Motor neuron (in vitro differentiated cells): ENCODE measurements around the gene ANKRD65. TPM values are rescaled to one million over a fixed set of nuclear protein-coding genes. Genes with fewer than 3 reads are reported as not detected.
"Not testable (repeated sequence)": the region's sequence is repeated elsewhere in the genome, so short reads cannot be mapped to it uniquely, and the experiment has no call there.

Experiments
- ATAC-seq, 8 experiments: fragments of 200-7000 bp; cut with Tn5 transposase; replicated peaks in 6 of 8; 2 replicates each; pipeline ENCODE4 v1.8.0; 2021; ENCODE audit warnings: mild to moderate bottlenecking in 8 of 8, moderate library complexity in 8 of 8
- H3K27ac ChIP-seq, 2 donors: fragments of 250-450 bp; sonication (Bioruptor Pico); 2 replicates each; pipeline ENCODE4 v1.9.0; 2021; ENCODE audit warnings: antibody characterized with exemption in 2 of 2, mild to moderate bottlenecking in 2 of 2, moderate library complexity in 1 of 2
- H3K4me1 ChIP-seq, 2 donors: fragments of 250-450 bp; sonication (Bioruptor Pico); replicated peaks in 1 of 2; 2 replicates each; pipeline ENCODE4 v1.6.1; 2021; ENCODE audit warnings: antibody characterized with exemption in 2 of 2, mild to moderate bottlenecking in 2 of 2, moderate library complexity in 1 of 2
- H3K4me3 ChIP-seq, 5 donors: fragments of 250-450 bp; sonication (Bioruptor Pico); 2 replicates each; pipeline ENCODE4 v1.9.0; 2021; ENCODE audit warnings: antibody characterized with exemption in 5 of 5, mild to moderate bottlenecking in 5 of 5, moderate library complexity in 4 of 5
- WGBS, 10 experiments: fragments of 450-650 bp; shearing (Covaris generic); methylation state at CpG; one replicate each; pipeline ENCODE4 v1.0.0; 2022; 5-methylcytosine and 5-hydroxymethylcytosine counted together
- in situ Hi-C, 9 experiments: fragments of 400-800 bp; cut with MboI; loops; one replicate each; pipeline ENCODE4 v1.15.0; 2021; ENCODE audit warnings: low sequenced_read_pairs in 9 of 9, low pct_unique_long_range_greater_than_20kb in 2 of 9; ENCODE audit not compliant: unreplicated experiment in 9 of 9
- total RNA-seq, 8 experiments: library from RNA; unstranded; fragments of 300-600 nt; gene quantifications; 2 replicates each; pipeline versions ENCODE4 v1.2.3 to v1.2.4, GENCODE V29; 2022

ANKRD65 gene
- total RNA-seq, 8 experiments from 2014 or later: 0.21 to 1.9 (median 0.61) TPM

DNA sequence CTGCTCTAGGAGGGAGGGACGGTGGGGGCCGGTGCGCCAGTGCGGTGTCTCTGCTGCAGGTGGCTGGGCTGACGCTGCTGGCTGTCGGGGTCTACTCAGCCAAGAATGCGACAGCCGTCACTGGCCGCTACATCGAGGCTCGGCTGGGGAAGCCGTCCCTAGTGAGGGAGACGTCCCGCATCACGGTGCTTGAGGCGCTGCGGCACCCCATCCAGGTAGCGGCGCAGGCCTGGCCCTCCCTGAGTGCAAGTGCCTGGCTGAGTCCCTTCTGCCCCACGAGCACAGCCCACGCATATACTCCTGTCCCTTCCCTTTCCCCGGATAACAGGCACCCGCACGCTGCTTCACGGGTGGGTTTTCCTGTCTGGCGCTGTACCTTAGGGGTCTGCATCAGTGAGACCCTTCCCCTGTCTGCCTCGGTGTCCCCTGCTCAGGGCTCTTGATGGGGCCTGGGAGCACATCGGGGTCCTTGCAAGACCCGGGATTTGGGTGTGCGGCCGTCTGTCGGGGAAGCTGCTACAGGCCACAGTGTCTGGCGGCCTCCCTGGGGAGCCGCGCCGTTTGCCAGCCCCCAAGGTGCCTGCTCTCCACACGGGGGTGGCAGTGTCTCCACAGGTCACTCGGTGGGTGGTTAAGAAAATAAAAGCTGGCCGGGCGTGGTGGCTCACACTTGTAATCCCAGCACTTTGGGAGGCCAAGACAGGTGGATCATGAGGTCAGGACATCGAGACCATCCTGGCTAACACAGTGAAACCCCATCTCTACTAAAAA is 33.4 kb upstream of the ANKRD65 start:
- WGBS, 10 experiments: 77 to 100% (median 100%) methylated on average over 1 to 4 of the region's 41 CpGs; no CpG with 5 or more reads in 6 of the 10 experiments
- in situ Hi-C loops, H3K4me1 ChIP-seq, ATAC-seq, H3K27ac ChIP-seq, H3K4me3 ChIP-seq: not testable (repeated sequence)

DNA sequence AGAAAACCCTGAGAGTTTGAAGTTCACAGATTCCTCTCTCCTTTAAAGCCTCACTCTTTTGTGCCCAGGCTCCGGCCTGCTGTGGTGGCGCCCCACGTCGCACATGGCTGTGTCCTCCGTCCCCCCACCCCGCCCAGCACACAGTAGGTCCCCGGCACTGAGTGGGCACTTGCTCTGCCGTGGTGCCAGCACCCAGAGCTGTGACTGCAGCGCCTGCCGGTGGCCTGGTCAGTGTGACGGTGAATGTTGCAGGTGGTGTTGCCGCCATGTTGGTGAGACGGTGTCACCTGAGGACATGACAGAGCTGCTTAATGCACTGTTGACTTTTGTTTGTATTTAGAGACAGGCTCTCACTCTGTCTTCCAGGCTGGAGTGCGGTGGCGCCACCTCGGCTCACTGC is 31.8 kb upstream of the ANKRD65 start:
- H3K27ac ChIP-seq: no peak overlapping the region
- in situ Hi-C loops: no loop called here
- H3K4me3 ChIP-seq: no peak overlapping the region
- no peaks in the 10 kb centered on the region for H3K4me1 ChIP-seq
- no peak for ATAC-seq
- WGBS, 10 experiments: 68 to 100% (median 95%) methylated on average over 1 to 7 of the region's 16 CpGs; no CpG with 5 or more reads in 4 of the 10 experiments

DNA sequence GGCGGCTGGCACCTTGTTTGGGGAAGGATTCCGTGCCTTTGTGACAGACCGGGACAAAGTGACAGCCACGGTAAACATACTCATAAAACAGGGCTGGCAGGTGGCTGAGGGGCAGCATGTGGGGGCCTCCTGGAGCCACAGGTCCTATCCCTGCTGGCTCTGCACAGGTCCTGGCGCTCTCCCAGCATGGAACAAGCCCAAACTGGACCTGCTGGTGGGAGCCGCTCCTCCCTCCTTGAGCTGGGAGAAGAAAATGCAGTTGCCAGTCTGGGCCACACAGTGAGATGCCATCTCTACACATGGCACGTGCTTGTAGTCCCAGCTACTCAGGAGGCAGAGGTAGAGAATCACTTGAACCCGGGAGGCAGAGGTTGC is 31.3 kb upstream of the ANKRD65 start:
- H3K4me3 ChIP-seq, H3K27ac ChIP-seq, ATAC-seq, in situ Hi-C loops, H3K4me1 ChIP-seq: not testable (repeated sequence)
- WGBS, 10 experiments: 40 to 100% (median 63%) methylated on average over 1 to 5 of the region's 8 CpGs; no CpG with 5 or more reads in 4 of the 10 experiments

DNA sequence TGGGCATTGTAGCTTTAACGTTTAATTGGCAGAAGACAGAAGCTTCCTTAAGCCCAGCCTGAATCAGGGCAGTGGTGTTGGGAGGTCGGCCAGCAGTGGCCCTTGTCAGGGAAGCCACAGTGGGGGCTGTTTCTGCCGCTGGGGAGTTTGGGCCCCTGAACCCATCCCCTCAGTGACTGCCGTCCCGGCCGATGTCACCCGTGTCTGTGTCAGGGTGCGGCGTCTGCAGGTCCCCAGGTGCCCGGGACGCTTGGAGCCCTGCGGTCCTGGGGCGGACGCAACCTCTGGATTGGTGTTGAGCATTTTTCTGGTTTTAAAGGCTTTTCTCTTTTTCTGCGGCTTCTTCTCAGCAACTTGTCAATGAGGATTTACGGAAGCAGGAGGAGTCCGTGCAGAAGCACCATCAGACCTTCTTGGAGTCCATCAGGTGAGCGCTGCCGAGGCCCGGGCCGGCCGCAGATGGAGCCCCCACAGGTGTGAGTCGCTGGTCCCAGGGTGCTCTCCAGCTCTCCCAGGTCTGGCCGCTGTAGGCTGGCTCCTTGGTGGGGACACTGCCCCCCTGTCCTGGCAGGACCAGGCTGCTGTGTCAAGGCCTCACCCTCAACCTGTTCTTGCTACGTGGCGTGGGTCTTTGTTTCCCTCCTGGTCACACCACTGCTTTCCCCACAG is 30.8 kb upstream of the ANKRD65 start:
- WGBS, 10 experiments: 40 to 96% (median 91%) methylated on average over 2 to 12 of the region's 26 CpGs; no CpG with 5 or more reads in 4 of the 10 experiments
- Histone ChIP-seq H3K4me3 (no peak overlapping the region), H3K27ac (no peak overlapping the region), H3K4me1 (no peaks in the 10 kb centered on the region)
- ATAC-seq: no peak
- in situ Hi-C loops: no loop called here

DNA sequence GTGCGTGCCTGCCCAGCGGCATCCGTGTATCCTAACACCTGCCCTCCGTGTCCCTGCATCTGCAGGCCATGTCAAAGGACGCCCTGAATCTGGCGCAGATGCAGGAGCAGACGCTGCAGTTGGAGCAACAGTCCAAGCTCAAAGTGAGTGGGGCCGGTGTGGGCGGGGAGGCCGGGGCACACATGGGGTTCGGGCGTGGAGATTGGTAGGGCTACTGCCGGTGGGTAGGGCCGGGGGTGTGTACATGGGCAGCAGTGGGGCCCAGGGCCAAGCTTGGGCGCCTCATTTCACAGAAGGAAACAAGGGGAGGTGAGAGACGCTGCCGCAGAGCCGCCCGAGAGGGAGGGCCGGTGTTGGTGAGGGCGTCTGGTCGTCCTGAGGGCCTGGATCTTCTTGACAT is 29.5 kb upstream of the ANKRD65 start:
- ATAC-seq, in situ Hi-C loops: not testable (repeated sequence)

DNA sequence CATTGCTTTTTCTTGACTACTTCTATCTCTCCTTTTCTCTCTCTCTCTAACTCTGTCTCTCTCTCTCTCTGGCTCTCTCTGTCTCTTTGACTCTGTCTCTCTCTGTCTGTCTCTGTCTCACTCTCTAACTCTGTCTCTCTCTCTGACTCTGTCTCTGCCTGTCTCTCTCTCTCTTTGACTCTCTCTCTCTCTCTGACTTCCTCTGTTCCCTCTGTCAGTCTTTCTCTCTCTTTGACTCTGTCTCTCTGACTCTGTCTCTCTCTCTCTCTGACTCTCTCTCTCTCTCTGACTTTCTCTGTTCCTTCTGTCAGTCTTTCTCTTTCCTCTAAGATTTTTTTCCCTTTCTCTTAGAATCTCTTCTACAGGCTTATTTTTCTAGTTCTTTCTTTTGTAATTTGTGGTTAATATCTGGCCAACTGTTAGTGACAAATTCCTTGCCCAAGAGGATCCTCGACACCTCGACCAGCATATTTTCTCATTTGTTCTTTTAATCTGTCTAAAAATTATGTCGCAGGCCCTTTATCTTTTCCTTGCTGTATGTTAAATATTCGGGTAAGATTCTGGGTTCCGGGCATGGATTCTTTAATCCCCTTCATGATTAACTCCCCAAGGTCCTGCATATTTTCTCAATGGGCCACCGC is 28.1 kb upstream of the ANKRD65 start, which contains the start of gene ATAD3C:
ATAD3C (plus strand) TSS at position 591 of the 641 bp plus-strand sequence. CDS start 995 bp downstream, outside the sequence.
- 36 to 85% (median 77%) methylated on average over 5 to 6 of the region's 6 CpGs; no CpG with 5 or more reads in 1 of the 10 experiments for WGBS, 10 experiments
- no peaks in the 10 kb centered on the region for H3K4me1 ChIP-seq
- H3K27ac ChIP-seq: no peak within 1 kb of the TSS
- no peak within 1 kb of the TSS for H3K4me3 ChIP-seq
- in situ Hi-C loops: no loop called here
- ATAC-seq: no peak

More for the DNA sequence above, 29.5 kb upstream of the ANKRD65 start:
- no CpG with 5 or more reads among the region's 22 CpGs for WGBS, 10 experiments
- not testable (repeated sequence) for H3K4me1 ChIP-seq, H3K27ac ChIP-seq, H3K4me3 ChIP-seq

DNA sequence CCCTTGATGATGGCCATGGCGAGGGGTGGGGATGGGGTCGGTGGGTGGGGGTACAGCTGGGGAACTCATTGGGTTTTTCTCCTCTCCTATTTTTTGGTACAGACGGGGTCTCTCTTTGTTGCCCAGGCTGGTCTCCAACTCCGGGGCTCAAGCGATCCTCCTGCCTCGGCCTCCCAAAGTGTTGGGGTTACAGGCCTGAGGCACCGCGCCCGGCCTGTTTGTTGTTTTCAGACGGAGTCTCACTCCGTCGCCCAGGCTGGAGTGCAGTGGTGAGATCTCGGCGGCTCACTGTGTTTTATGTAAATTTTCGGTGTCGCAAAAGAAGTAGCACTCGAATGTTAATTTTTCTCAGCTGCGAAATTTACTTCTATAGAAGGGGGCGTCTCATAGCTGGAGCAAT is 25.6 kb upstream of the ANKRD65 start:
- 80 to 87% (median 87%) methylated on average over 3 to 8 of the region's 19 CpGs; no CpG with 5 or more reads in 7 of the 10 experiments for WGBS, 10 experiments
- in situ Hi-C loops: not testable (repeated sequence)

DNA sequence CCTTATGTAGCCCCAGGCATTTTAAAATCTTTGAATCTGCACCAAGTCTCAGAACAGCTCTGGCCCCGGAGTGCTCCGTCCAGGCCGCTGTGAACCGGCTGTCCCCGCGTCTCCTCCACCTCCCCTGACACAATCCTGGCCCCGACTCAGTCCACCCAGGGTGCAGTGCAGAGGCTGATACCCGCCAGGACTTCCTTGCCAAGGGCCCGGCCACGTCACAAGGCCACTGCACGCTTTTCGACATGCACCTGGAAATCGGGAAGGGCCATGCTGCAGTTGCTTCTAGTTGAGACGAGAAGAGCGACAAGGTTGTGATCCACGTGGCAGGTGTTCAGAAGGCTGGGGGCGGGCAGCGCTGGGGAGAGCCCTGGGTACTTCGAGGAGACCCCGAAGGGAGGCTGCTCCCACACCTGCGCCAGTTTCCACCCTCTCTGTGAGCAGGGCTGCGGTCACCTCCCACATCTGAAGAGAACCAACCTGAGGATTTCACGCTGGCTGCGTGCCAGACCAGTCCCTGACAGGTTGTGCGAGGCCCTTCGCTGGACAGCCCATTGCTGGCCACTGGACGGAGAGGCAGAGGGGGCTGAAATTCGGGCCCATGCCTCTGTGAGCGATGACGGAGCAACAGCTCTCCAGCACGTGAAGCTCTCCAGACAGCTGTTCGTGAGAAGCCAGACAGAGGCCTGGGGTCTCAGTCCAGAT is 21.1 kb upstream of the ANKRD65 start:
- Histone ChIP-seq H3K4me3 (no peak overlapping the region), H3K27ac (no peak overlapping the region), H3K4me1 (peaks cover 20 to 23% of the 10 kb centered on the region in 2 donors)
- no peak for ATAC-seq
- in situ Hi-C loops: no loop called here
- WGBS, 10 experiments: 20 to 100% (median 94%) methylated on average over 1 to 23 of the region's 32 CpGs; no CpG with 5 or more reads in 4 of the 10 experiments

More for the DNA sequence above, 25.6 kb upstream of the ANKRD65 start:
- H3K4me3 ChIP-seq, H3K27ac ChIP-seq, ATAC-seq, H3K4me1 ChIP-seq: not testable (repeated sequence)

DNA sequence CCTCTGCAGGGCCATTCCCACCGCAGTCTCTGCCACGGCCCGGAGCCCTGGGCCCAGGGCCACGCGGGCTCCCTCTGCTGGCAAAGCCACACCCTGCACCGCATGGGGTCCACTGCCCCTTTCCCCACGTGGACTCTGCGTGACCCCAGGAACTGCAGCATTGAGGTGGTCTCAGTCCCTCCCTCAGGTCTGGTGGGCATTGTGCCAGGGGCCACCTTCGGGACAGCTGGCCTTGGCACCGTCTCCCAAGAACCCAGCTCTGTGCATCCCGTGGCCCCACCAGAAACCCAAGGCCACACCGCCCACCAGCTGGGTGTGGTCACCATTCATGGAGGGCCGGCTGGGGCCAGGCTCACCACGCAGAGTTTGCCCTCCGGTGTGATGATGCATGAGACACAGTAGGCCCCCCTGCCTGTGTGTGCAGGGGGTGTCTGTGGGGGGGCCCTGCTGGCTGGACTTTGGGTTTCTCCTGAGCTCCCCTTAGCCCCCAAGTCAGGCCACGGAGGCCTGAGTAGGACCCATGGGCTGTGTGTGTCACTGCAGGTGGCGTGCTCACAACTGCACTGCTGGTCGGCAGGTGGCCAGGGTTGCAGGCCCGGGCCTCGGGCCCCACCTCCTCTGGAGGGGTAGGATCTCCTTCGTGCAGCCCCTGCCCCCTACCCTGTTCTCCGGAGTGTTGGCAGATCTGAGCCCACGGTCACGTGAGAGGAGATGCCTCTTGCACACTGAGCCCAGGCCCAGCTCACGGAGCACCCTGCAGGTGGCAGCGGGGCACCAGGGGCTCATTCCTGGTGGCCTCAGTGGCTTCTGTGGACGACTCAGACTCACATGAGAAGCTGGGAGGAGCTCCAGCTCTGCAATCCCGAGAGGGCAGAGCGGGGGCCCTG is 20.2 kb upstream of the ANKRD65 start:
- in situ Hi-C loops: no loop called here
- 0 to 93% (median 81%) methylated on average over 1 to 16 of the region's 29 CpGs; no CpG with 5 or more reads in 2 of the 10 experiments for WGBS, 10 experiments
- Histone ChIP-seq H3K4me3 (no peak overlapping the region), H3K4me1 (peaks cover 29 to 33% of the 10 kb centered on the region in 2 donors), H3K27ac (no peak overlapping the region)
- peak; percentile 59 to 94 (median 67) for ATAC-seq

DNA sequence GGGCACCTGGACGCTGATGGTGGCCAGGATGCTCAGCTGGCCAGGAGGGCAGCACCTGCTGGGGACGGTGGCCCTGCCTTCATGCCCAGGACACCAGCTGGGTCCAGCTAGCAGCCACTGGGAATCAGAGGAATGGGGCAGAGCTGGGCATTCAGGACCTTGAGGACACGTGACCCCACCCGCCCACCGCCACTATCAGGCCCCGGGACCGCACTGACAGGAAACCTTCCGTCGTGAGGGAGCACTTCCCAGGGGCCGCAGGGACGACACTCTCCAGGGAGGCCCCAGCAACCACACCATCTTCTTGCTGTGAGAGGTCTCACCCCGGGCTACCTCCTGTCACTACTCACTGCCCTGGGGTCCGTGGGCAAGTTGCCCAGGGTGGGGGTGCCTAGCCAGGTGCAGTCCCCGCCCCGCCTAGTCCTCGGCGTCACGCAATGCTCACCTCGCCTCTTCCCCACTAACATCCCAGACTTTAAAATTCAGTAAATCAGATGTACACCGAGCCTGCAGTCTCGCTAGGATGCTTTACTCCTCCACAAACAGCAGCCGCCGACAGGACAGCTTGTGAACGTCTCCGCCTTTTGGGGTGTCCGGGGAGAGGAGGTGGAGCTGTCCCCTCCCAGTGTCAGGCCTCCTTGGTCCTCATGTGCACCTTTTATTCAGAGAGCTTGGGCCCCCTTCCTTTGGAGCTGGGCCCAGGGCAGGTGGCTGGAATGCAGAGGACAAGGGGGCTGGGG is 19.4 kb upstream of the ANKRD65 start:
- WGBS, 10 experiments: 13 to 90% (median 65%) methylated on average over 3 to 12 of the region's 26 CpGs; no CpG with 5 or more reads in 4 of the 10 experiments
- no peak for ATAC-seq

DNA sequence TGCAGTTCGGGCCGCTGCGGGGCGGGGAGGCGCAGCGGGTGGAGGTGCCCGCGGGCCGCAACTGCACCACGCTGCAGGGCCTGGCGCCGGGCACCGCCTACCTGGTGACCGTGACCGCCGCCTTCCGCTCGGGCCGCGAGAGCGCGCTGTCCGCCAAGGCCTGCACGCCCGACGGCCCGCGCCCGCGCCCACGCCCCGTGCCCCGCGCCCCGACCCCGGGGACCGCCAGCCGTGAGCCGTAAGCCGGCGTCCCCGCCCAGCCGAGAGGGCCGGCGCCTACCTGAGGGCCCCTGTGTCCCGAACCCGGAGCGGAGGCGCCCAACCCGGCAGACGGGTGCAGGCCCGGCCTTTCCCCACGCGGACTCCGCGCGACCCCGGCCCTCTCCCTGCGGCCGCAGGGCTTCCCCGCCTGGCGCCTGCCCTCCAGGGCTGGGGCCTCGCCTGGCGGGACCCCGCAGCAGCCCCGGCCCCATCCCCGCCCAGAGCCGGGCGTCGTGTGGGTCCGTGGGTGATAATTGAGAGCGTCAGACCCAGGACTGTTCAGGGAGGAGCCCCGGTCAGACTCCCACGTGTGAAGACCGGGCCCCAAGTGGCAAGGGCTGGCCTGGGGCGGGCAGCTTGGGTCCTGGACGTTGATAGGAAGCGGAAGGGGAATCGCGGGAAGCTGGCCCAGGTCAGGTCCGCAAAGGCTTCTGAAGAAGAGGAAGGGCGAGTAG is 18.6 kb upstream of the ANKRD65 start:
- no peak overlapping the region for H3K27ac ChIP-seq
- 88 to 91% (median 90%) methylated on average over 2 to 11 of the region's 82 CpGs; no CpG with 5 or more reads in 7 of the 10 experiments for WGBS, 10 experiments
- H3K4me1 ChIP-seq: peaks cover 37 to 48% of the 10 kb centered on the region in 2 donors
- no peak for ATAC-seq
- no peak overlapping the region for H3K4me3 ChIP-seq
- in situ Hi-C loops: no loop called here

More for the DNA sequence above, 19.4 kb upstream of the ANKRD65 start:
- Histone ChIP-seq H3K4me1 (peaks cover 31 to 41% of the 10 kb centered on the region in 2 donors), H3K27ac (no peak overlapping the region), H3K4me3 (no peak overlapping the region)
- in situ Hi-C loops: no loop called here
